ENCODE results near the gene LRRC4C.

DNA sequence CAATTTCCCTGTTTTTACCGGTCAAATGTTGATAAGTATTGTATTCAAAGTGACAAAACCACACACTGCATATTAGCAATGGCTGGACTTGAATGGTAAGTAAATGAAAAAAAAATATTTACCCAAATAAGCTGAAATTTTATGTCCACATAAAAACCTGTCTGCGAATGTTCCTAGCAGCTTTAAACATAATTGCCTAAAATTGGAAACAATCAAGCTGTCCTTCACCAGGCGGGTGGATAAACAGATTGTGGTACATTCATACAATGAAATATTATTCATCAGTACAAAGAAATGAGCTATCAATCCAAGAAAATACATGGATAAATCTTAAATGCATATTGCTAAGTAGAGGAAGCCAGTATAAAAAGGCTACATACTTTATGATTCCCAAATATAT lies 1067.8 kb downstream of the LRRC4C start:
- TF ChIP-seq, protein P1, sequence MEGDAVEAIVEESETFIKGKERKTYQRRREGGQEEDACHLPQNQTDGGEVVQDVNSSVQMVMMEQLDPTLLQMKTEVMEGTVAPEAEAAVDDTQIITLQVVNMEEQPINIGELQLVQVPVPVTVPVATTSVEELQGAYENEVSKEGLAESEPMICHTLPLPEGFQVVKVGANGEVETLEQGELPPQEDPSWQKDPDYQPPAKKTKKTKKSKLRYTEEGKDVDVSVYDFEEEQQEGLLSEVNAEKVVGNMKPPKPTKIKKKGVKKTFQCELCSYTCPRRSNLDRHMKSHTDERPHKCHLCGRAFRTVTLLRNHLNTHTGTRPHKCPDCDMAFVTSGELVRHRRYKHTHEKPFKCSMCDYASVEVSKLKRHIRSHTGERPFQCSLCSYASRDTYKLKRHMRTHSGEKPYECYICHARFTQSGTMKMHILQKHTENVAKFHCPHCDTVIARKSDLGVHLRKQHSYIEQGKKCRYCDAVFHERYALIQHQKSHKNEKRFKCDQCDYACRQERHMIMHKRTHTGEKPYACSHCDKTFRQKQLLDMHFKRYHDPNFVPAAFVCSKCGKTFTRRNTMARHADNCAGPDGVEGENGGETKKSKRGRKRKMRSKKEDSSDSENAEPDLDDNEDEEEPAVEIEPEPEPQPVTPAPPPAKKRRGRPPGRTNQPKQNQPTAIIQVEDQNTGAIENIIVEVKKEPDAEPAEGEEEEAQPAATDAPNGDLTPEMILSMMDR (IDR thresholded peaks at IDR 0.05; ENCODE audit: low read depth, low read length, missing input control) = no peak
- TF ChIP-seq GABPA (IDR thresholded peaks at IDR 0.05 in 1 of 2, conservative IDR thresholded peaks at IDR 0.05 in 1 of 2) (no peak), HNF4G (IDR thresholded peaks at IDR 0.05) (no peak), YY1 (IDR thresholded peaks at IDR 0.05) (no peak), NR2F2 (IDR thresholded peaks at IDR 0.05) (no peak), FOXA1 (IDR thresholded peaks at IDR 0.05) (no peak), RAD21 (IDR thresholded peaks at IDR 0.05) (no peak), TAF1 (conservative IDR thresholded peaks at IDR 0.05) (no peak), SP1 (IDR thresholded peaks at IDR 0.05) (no peak)
- TF ChIP-seq, protein P2, sequence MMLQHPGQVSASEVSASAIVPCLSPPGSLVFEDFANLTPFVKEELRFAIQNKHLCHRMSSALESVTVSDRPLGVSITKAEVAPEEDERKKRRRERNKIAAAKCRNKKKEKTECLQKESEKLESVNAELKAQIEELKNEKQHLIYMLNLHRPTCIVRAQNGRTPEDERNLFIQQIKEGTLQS (IDR thresholded peaks at IDR 0.05) = no peak
- TF ChIP-seq, protein P3, sequence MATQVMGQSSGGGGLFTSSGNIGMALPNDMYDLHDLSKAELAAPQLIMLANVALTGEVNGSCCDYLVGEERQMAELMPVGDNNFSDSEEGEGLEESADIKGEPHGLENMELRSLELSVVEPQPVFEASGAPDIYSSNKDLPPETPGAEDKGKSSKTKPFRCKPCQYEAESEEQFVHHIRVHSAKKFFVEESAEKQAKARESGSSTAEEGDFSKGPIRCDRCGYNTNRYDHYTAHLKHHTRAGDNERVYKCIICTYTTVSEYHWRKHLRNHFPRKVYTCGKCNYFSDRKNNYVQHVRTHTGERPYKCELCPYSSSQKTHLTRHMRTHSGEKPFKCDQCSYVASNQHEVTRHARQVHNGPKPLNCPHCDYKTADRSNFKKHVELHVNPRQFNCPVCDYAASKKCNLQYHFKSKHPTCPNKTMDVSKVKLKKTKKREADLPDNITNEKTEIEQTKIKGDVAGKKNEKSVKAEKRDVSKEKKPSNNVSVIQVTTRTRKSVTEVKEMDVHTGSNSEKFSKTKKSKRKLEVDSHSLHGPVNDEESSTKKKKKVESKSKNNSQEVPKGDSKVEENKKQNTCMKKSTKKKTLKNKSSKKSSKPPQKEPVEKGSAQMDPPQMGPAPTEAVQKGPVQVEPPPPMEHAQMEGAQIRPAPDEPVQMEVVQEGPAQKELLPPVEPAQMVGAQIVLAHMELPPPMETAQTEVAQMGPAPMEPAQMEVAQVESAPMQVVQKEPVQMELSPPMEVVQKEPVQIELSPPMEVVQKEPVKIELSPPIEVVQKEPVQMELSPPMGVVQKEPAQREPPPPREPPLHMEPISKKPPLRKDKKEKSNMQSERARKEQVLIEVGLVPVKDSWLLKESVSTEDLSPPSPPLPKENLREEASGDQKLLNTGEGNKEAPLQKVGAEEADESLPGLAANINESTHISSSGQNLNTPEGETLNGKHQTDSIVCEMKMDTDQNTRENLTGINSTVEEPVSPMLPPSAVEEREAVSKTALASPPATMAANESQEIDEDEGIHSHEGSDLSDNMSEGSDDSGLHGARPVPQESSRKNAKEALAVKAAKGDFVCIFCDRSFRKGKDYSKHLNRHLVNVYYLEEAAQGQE (IDR thresholded peaks at IDR 0.05) = no peak
- TF ChIP-seq, protein P4, sequence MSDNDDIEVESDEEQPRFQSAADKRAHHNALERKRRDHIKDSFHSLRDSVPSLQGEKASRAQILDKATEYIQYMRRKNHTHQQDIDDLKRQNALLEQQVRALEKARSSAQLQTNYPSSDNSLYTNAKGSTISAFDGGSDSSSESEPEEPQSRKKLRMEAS (IDR thresholded peaks at IDR 0.05) = no peak

Measured in liver (tissue), 3 donors.